IgD-negative memory B cell (primary cell): ENCODE data around the gene RAP1A. TPM values are rescaled to one million over a fixed set of nuclear protein-coding genes. Genes with fewer than 3 reads are reported as not detected.

Experiments used
- H3K27ac Mint-ChIP-seq, 3 donors: one replicate each; pipeline ENCODE4 v1.8.0; 2020 to 2022; ENCODE audit warnings: mild to moderate bottlenecking in 3 of 3, mixed read lengths in 3 of 3, moderate library complexity in 1 of 3
- H3K27me3 Mint-ChIP-seq: one replicate; pipeline ENCODE4 v1.8.0; 2021; ENCODE audit warnings: mixed read lengths
- H3K36me3 Mint-ChIP-seq: one replicate; pipeline ENCODE4 v1.8.0; 2020; ENCODE audit warnings: mild to moderate bottlenecking, mixed read lengths
- H3K4me1 Mint-ChIP-seq, 3 donors: one replicate each; pipeline ENCODE4 v1.8.0; 2020 to 2022; ENCODE audit warnings: mixed read lengths in 3 of 3, mild to moderate bottlenecking in 1 of 3
- H3K4me3 Mint-ChIP-seq, 4 donors: one replicate each; pipeline ENCODE4 v1.8.0; 2020 to 2022; ENCODE audit warnings: mild to moderate bottlenecking in 4 of 4, mixed read lengths in 4 of 4, moderate library complexity in 3 of 4
- H3K9me3 Mint-ChIP-seq, 3 donors: one replicate each; pipeline ENCODE4 v1.8.0; 2020 to 2021; ENCODE audit warnings: mixed read lengths in 3 of 3, mild to moderate bottlenecking in 1 of 3
- polyA plus RNA-seq: library from polyadenylated mRNA; unstranded; fragments of 300-500 nt; fragmentation: Illumina TruSeq; gene quantifications from one replicate; pipeline ENCODE4 v1.2.3, GENCODE V29; 2021

RAP1A gene
- polyA plus RNA-seq, 1 donor from 2014 or later, result 44.9 TPM

- Mint-ChIP-seq H3K4me1 (peaks cover 3 to 10% (median 10%) of the 10 kb centered on the region in 3 donors), H3K4me3 (no peak overlapping the region), H3K27ac (peak overlapping the region in 1 of 3 donors; percentile 27), H3K9me3 (no peaks in the 10 kb centered on the region), H3K27me3 (peaks cover 7% of the 10 kb centered on the region), H3K36me3 (no peaks in the 10 kb centered on the region)
These were observed 113.8 kb downstream of the RAP1A start for GRCh38 chr1:111733183-111733991.

- Mint-ChIP-seq H3K36me3 (no peaks in the 10 kb centered on the region), H3K4me3 (no peak overlapping the region), H3K27ac (no peak overlapping the region), H3K4me1 (peaks cover 3 to 13% (median 10%) of the 10 kb centered on the region in 3 donors), H3K9me3 (no peaks in the 10 kb centered on the region), H3K27me3 (peaks cover 7% of the 10 kb centered on the region)
These were observed 114.4 kb downstream of the RAP1A start for GRCh38 chr1:111733992-111734341.

- Mint-ChIP-seq H3K27me3 (peaks cover 7% of the 10 kb centered on the region), H3K36me3 (no peaks in the 10 kb centered on the region), H3K27ac (no peak overlapping the region), H3K4me3 (no peak overlapping the region), H3K9me3 (no peaks in the 10 kb centered on the region), H3K4me1 (peaks cover 3 to 13% (median 10%) of the 10 kb centered on the region in 3 donors)
These were observed 114.8 kb downstream of the RAP1A start for GRCh38 chr1:111734426-111734825.

- H3K4me3 Mint-ChIP-seq, result no peak overlapping the region
- peaks cover 7% of the 10 kb centered on the region for H3K27me3 Mint-ChIP-seq
- no peaks in the 10 kb centered on the region for H3K36me3 Mint-ChIP-seq
- peaks cover 5 to 14% (median 13%) of the 10 kb centered on the region in 3 donors for H3K4me1 Mint-ChIP-seq
- no peak overlapping the region for H3K27ac Mint-ChIP-seq
- no peaks in the 10 kb centered on the region for H3K9me3 Mint-ChIP-seq
These were observed 115.3 kb downstream of the RAP1A start for GRCh38 chr1:111734856-111735255.

- Mint-ChIP-seq H3K36me3 (no peaks in the 10 kb centered on the region), H3K27me3 (peaks cover 7% of the 10 kb centered on the region), H3K4me1 (peaks cover 6 to 15% (median 15%) of the 10 kb centered on the region in 3 donors), H3K27ac (no peak overlapping the region), H3K9me3 (no peaks in the 10 kb centered on the region), H3K4me3 (no peak overlapping the region)
These were observed 115.7 kb downstream of the RAP1A start for GRCh38 chr1:111735321-111735720.

- peaks cover 7 to 20% (median 15%) of the 10 kb centered on the region in 3 donors for H3K4me1 Mint-ChIP-seq
- H3K36me3 Mint-ChIP-seq, result no peaks in the 10 kb centered on the region
- no peak overlapping the region for H3K4me3 Mint-ChIP-seq
- H3K27me3 Mint-ChIP-seq, result peaks cover 12% of the 10 kb centered on the region
- no peak overlapping the region for H3K27ac Mint-ChIP-seq
- no peaks in the 10 kb centered on the region for H3K9me3 Mint-ChIP-seq
These were observed 116.4 kb downstream of the RAP1A start for GRCh38 chr1:111735858-111736544.

- peaks cover 7 to 20% (median 15%) of the 10 kb centered on the region in 3 donors for H3K4me1 Mint-ChIP-seq
- no peaks in the 10 kb centered on the region for H3K9me3 Mint-ChIP-seq
- H3K36me3 Mint-ChIP-seq, result no peaks in the 10 kb centered on the region
- H3K27me3 Mint-ChIP-seq, result peaks cover 19% of the 10 kb centered on the region
- peak overlapping the region in 2 of 4 donors; percentile 23 to 44 for H3K4me3 Mint-ChIP-seq
- peak overlapping the region in 1 of 3 donors; percentile 76 for H3K27ac Mint-ChIP-seq
These were observed 117.1 kb downstream of the RAP1A start for GRCh38 chr1:111736548-111737215.

- no peaks in the 10 kb centered on the region for H3K36me3 Mint-ChIP-seq
- peak overlapping the region; percentile 90 to 99 (median 93) for H3K4me3 Mint-ChIP-seq
- peak overlapping the region in 2 of 3 donors; percentile 76 to 88 for H3K27ac Mint-ChIP-seq
- no peaks in the 10 kb centered on the region for H3K9me3 Mint-ChIP-seq
- peaks cover 7 to 20% (median 15%) of the 10 kb centered on the region in 3 donors for H3K4me1 Mint-ChIP-seq
- H3K27me3 Mint-ChIP-seq, result peaks cover 19% of the 10 kb centered on the region
These were observed 117.9 kb downstream of the RAP1A start for GRCh38 chr1:111737216-111738132.

GRCh38 chr1:111738133-111738435 is 118.5 kb downstream of the RAP1A start:
- Mint-ChIP-seq H3K27me3 (peaks cover 19% of the 10 kb centered on the region), H3K9me3 (no peaks in the 10 kb centered on the region), H3K27ac (peak overlapping the region in 2 of 3 donors; percentile 19 to 88), H3K4me1 (peaks cover 7 to 20% (median 13%) of the 10 kb centered on the region in 3 donors), H3K36me3 (no peaks in the 10 kb centered on the region), H3K4me3 (peak overlapping the region; percentile 90 to 99 (median 93))

- peaks cover 7 to 20% (median 12%) of the 10 kb centered on the region in 3 donors for H3K4me1 Mint-ChIP-seq
- H3K36me3 Mint-ChIP-seq, result no peaks in the 10 kb centered on the region
- H3K27me3 Mint-ChIP-seq, result peaks cover 19% of the 10 kb centered on the region
- H3K9me3 Mint-ChIP-seq, result no peaks in the 10 kb centered on the region
- peak overlapping the region; percentile 90 to 99 (median 93) for H3K4me3 Mint-ChIP-seq
- peak overlapping the region in 2 of 3 donors; percentile 35 to 88 for H3K27ac Mint-ChIP-seq
These were observed 119.0 kb downstream of the RAP1A start for GRCh38 chr1:111738436-111739193.

- H3K4me1 Mint-ChIP-seq, result peaks cover 7 to 20% (median 12%) of the 10 kb centered on the region in 3 donors
- no peaks in the 10 kb centered on the region for H3K9me3 Mint-ChIP-seq
- H3K36me3 Mint-ChIP-seq, result no peaks in the 10 kb centered on the region
- H3K27ac Mint-ChIP-seq, result peak within 1 kb of the TSS; percentile 46 to 88 (median 73)
- peaks cover 19% of the 10 kb centered on the region for H3K27me3 Mint-ChIP-seq
- H3K4me3 Mint-ChIP-seq, result peak within 1 kb of the TSS; percentile 90 to 99 (median 93)
These were observed 119.8 kb downstream of the RAP1A start, which contains the start of gene INKA2 for GRCh38 chr1:111739194-111739924. INKA2 (minus strand) TSS chr1:111739395; CDS start chr1:111739242, 153 bp downstream.

GRCh38 chr1:111739925-111740765 is 120.6 kb downstream of the RAP1A start:
- Mint-ChIP-seq H3K4me3 (peak overlapping the region; percentile 90 to 99 (median 93)), H3K4me1 (peaks cover 7 to 20% (median 12%) of the 10 kb centered on the region in 3 donors), H3K36me3 (no peaks in the 10 kb centered on the region), H3K27ac (peak overlapping the region; percentile 46 to 88 (median 73)), H3K9me3 (no peaks in the 10 kb centered on the region), H3K27me3 (peaks cover 19% of the 10 kb centered on the region)
